ENCODE measurements around the gene EXOC3L4. TPM values are rescaled to one million over a fixed set of nuclear protein-coding genes. Genes with fewer than 3 reads are reported as not detected.

EXOC3L4 gene
- total RNA-seq, 8 experiments from 2014 or later = 0.13 to 3.0 (median 0.39) TPM; not detected in 2

GRCh38 chr14:103073367-103073875, 21.1 kb upstream of the EXOC3L4 start:
- peak in 2 of 8 experiments; percentile 11 to 25 for ATAC-seq (replicated peaks in 6 of 8)
- in situ Hi-C loops (cut with MboI; ENCODE audit: low pct_unique_long_range_greater_than_20kb in 2 of 9, low sequenced_read_pairs in 9 of 9, unreplicated experiment in 9 of 9) = no loop called here
- H3K4me1 ChIP-seq (replicated peaks in 1 of 2) = peaks cover 0 to 5% of the 10 kb centered on the region in 2 donors
- H3K27ac ChIP-seq = no peak overlapping the region
- H3K4me3 ChIP-seq = no peak overlapping the region
- 80 to 94% methylated on average over 3 to 4 of the region's 14 CpGs; no CpG with 5 or more reads in 8 of the 10 experiments for WGBS, 10 experiments

DNA sequence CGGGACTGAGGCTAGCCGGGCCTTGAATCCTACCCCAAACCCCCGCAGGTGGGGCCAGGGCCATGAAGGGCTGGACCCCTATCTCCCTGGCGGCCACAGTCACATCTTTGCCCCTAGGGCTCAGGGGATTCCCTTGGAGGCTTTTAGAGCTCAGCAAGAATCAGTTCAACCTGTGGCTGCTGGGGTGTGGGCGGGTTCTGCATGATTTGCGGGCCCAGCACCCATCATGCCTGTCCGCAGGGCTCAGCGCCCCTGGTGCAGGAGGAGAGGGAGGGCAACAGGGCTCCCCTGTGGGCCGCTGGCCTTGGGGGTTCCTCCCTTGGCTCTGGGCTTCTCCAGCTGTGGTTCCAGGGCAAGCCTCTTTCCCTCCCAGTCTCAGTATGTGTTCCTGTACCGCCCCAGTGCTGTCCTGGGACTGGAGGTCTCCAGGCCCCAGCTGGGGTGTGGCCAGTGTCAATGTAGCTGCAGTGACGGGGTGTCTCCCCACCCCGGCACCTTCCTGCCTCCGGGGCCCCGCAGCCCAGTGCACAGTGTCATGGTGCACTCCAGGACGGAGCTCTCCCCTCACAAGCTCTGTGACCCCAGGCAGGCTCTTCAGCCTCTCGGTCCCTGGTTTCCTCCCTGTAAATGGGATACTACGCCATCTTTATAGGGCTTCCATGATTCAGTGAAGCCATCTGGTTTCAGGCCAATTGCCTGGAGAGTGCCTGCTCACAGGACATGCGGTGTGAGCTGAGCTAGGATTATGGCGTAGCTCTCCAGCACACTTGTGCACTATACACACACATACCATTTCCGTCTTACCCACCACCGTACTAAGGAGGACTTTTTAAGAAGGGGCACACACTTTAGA, 20.4 kb upstream of the EXOC3L4 start:
- Histone ChIP-seq H3K4me3 (no peak overlapping the region), H3K4me1 (replicated peaks in 1 of 2) (peaks cover 0 to 5% of the 10 kb centered on the region in 2 donors), H3K27ac (no peak overlapping the region)
- 20 to 100% (median 80%) methylated on average over 1 to 5 of the region's 21 CpGs; no CpG with 5 or more reads in 3 of the 10 experiments for WGBS, 10 experiments
- in situ Hi-C loops (cut with MboI; ENCODE audit: low pct_unique_long_range_greater_than_20kb in 2 of 9, low sequenced_read_pairs in 9 of 9, unreplicated experiment in 9 of 9) = no loop called here
- ATAC-seq (replicated peaks in 6 of 8) = peak in 2 of 8 experiments; percentile 13 to 32

DNA sequence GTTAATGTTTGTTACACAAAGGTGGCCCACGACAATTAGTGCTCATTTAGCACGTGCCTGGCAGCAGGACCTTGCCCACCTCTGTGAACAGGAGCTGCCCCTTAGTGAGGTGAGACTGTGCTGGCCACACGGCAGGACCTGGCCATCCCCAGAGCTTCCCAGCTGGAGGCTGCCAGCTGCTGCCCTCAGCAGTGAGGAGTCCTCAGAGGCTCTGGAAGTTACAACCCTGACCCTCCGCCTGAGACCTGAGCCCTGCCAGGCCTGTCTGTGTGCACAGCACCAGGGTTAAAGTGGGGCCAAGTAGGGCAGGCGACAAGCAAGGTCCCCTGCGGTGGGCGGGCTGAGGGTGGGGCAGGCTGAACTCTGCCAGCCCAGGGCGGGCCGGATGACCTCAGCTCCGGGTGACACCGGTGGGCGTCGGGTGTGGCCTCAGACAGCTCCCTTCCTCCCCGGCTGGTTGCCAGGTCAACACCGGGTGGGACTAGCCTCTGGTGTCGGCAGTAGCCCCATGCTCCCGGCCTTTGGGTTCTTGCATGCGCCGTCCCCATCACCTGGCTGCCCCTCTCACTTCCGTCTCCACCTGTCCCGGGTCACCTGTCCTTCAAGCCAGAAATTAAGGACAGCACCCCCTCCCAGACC, 19.7 kb upstream of the EXOC3L4 start:
- peak; percentile 3 to 42 (median 20) for ATAC-seq (replicated peaks in 6 of 8)
- peaks cover 0 to 5% of the 10 kb centered on the region in 2 donors for H3K4me1 ChIP-seq (replicated peaks in 1 of 2)
- no peak overlapping the region for H3K27ac ChIP-seq
- no peak overlapping the region for H3K4me3 ChIP-seq
- in situ Hi-C loops (cut with MboI; ENCODE audit: low pct_unique_long_range_greater_than_20kb in 2 of 9, low sequenced_read_pairs in 9 of 9, unreplicated experiment in 9 of 9) = loop anchor here in 5 of 9 experiments (25.0 kb wide), 1 partner anchor 212 kb away; no protein-coding TSS in a partner anchor
- 0% methylated on average over 1 of the region's 21 CpGs; no CpG with 5 or more reads in 9 of the 10 experiments for WGBS, 10 experiments

- Histone ChIP-seq H3K4me1 (replicated peaks in 1 of 2) (peaks cover 0 to 5% of the 10 kb centered on the region in 2 donors), H3K4me3 (no peak overlapping the region), H3K27ac (no peak overlapping the region)
- in situ Hi-C loops (cut with MboI; ENCODE audit: low pct_unique_long_range_greater_than_20kb in 2 of 9, low sequenced_read_pairs in 9 of 9, unreplicated experiment in 9 of 9) = loop anchor here in 5 of 9 experiments (25.0 kb wide), 1 partner anchor 209 kb away; no protein-coding TSS in a partner anchor
- ATAC-seq (replicated peaks in 6 of 8) = peak in 7 of 8 experiments; percentile 7 to 62 (median 51)
- WGBS, 10 experiments = 0 to 60% (median 13%) methylated on average over 2 to 7 of the region's 9 CpGs; no CpG with 5 or more reads in 4 of the 10 experiments
Measured at GRCh38 chr14:103078420-103078749, 16.1 kb upstream of the EXOC3L4 start.

DNA sequence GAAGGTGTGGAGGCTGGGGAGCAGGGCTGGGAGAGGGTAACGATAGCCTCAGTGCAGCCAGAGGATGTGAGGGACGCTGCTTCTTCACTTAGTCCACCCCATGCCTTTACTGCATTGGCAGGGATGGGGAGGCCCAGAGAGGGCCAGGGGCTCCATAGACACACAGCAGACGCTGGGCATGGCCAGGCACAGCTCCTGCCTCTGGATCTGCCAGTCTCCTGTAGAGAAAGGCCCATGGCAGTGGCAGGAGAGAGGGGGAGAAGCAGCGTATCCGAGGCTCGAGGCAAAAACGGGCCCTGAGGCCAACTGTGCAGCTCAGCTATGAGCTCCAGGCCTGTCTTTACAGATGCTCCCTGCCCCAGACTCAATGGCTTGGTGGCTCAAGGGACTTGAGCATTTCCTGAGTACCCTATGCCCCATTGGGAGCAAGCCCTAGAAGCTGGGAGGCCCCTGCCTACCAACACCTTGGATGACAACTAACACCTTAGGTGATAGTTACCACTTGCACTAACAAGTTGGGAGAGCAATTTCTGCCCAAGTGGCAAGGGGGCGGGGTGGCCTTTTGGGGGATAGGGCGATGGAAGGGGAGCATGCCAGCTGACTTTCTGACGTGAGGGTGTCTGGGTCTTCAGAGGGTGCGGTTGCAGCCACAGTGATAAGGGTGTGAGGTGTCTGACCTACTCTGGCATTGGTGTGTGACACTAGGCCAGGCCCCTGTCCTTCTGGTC, 15.5 kb upstream of the EXOC3L4 start:
- H3K27ac ChIP-seq = no peak overlapping the region
- no peak for ATAC-seq (replicated peaks in 6 of 8)
- no peak overlapping the region for H3K4me3 ChIP-seq
- in situ Hi-C loops (cut with MboI; ENCODE audit: low pct_unique_long_range_greater_than_20kb in 2 of 9, low sequenced_read_pairs in 9 of 9, unreplicated experiment in 9 of 9) = loop anchor here in 5 of 9 experiments (25.0 kb wide), 1 partner anchor 208 kb away; no protein-coding TSS in a partner anchor
- peaks cover 0 to 5% of the 10 kb centered on the region in 2 donors for H3K4me1 ChIP-seq (replicated peaks in 1 of 2)
- 12 to 81% (median 40%) methylated on average over 1 to 3 of the region's 11 CpGs; no CpG with 5 or more reads in 7 of the 10 experiments for WGBS, 10 experiments

DNA sequence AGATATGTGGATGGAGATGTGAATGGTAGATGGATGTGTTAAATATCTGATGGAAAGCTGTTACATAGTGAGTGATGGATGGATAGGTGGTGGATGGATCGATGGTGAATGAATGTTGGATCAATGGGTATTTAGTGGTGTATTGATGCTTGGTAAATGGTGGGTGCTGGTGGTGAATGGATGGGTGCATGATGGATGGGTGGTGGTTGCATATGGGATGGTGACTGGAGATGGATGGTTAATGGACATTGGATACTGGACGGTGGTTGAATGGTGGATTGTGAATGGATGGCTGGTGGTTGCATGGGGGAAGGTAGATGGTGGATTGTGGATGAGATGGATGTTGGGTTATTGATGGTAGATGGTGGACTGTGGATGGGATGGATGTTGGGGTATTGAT, 12.6 kb upstream of the EXOC3L4 start:
- no peaks in the 10 kb centered on the region for H3K4me1 ChIP-seq (replicated peaks in 1 of 2)
- H3K4me3 ChIP-seq = no peak overlapping the region
- 67 to 100% (median 83%) methylated on average over 1 to 2 of the region's 2 CpGs; no CpG with 5 or more reads in 1 of the 10 experiments for WGBS, 10 experiments
- in situ Hi-C loops (cut with MboI; ENCODE audit: low pct_unique_long_range_greater_than_20kb in 2 of 9, low sequenced_read_pairs in 9 of 9, unreplicated experiment in 9 of 9) = loop anchor here in 8 of 9 experiments (10.0 to 25.0 kb wide), 2 partner anchors 203 to 205 kb away; no protein-coding TSS in a partner anchor
- no peak for ATAC-seq (replicated peaks in 6 of 8)
- H3K27ac ChIP-seq = no peak overlapping the region

GRCh38 chr14:103084021-103084919, 10.3 kb upstream of the EXOC3L4 start, which contains the start of gene LBHD2:
Gene LBHD2, plus strand, starts transcription at chr14:103084210. Its CDS starts 1,803 bp downstream, at chr14:103086013.
- in situ Hi-C loops (cut with MboI; ENCODE audit: low pct_unique_long_range_greater_than_20kb in 2 of 9, low sequenced_read_pairs in 9 of 9, unreplicated experiment in 9 of 9) = loop anchor here in 8 of 9 experiments (10.0 to 25.0 kb wide), 2 partner anchors 201 to 203 kb away; no protein-coding TSS in a partner anchor
- no peak within 1 kb of the TSS for H3K4me3 ChIP-seq

DNA sequence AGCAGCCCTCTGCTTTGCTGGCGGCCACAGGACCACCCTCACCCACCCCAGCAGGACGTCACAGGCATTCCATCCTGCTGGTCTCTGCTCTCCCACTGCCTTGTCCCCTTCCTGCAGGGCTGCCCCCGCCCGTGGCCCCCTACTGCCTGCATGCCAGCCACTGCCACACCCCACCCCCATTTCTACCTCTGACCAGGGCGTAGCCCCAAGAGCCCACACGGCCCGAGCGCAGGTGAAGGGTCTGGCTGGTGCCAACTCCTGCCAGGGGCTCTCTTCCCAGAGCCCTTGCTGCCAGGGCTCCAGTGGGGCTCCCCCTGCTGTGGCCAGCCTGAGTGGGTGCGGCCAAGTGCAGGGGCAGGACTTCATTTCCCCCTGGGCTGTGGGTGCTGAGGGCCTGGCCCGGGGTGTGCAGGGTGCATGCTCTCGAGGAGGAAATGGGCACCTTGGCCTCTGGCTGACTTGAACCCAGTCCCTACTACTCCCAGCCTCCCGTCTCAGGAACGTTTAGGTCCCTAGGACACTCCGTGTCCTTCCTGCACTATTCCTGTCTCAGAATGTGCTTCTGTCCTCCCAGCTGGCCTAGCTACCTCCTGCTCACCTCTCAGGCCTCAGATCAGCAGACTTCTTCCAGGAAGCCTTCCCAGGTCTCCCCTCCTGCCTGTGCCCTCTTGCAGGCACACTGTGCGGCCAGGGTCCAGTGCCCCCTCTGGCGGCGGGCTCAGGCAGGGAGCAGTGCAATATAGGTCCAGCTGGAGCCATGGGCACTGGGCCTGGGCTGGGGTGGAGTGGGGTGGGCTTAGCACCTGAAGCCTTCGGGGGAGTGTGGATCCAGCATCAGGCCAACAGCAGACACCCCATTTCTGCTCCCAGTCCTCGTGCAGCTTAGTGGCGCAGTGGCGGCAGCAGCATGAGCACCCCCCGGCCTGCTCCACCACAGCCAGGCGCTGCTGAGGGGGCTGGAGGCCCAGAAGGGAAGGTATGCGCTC, 9.1 kb upstream of the EXOC3L4 start:
- ATAC-seq (replicated peaks in 6 of 8) = peak in 2 of 8 experiments; percentile 46 to 66
- no peak overlapping the region for H3K4me3 ChIP-seq
- in situ Hi-C loops (cut with MboI; ENCODE audit: low pct_unique_long_range_greater_than_20kb in 2 of 9, low sequenced_read_pairs in 9 of 9, unreplicated experiment in 9 of 9) = loop anchor here in 8 of 9 experiments (10.0 to 25.0 kb wide), 2 partner anchors 199 to 202 kb away; no protein-coding TSS in a partner anchor
- H3K4me1 ChIP-seq (replicated peaks in 1 of 2) = peaks cover 8% of the 10 kb centered on the region in 2 donors
- H3K27ac ChIP-seq = no peak overlapping the region
- WGBS, 10 experiments = 62 to 100% (median 83%) methylated on average over 1 to 3 of the region's 24 CpGs; no CpG with 5 or more reads in 6 of the 10 experiments

More at GRCh38 chr14:103084021-103084919, 10.3 kb upstream of the EXOC3L4 start, which contains the start of gene LBHD2:
- H3K4me1 ChIP-seq (replicated peaks in 1 of 2) = peaks cover 8% of the 10 kb centered on the region in 2 donors
- 0 to 83% (median 20%) methylated on average over 1 to 3 of the region's 61 CpGs; no CpG with 5 or more reads in 7 of the 10 experiments for WGBS, 10 experiments
- no peak within 1 kb of the TSS for H3K27ac ChIP-seq
- ATAC-seq (replicated peaks in 6 of 8) = peak; percentile 23 to 71 (median 54)

DNA sequence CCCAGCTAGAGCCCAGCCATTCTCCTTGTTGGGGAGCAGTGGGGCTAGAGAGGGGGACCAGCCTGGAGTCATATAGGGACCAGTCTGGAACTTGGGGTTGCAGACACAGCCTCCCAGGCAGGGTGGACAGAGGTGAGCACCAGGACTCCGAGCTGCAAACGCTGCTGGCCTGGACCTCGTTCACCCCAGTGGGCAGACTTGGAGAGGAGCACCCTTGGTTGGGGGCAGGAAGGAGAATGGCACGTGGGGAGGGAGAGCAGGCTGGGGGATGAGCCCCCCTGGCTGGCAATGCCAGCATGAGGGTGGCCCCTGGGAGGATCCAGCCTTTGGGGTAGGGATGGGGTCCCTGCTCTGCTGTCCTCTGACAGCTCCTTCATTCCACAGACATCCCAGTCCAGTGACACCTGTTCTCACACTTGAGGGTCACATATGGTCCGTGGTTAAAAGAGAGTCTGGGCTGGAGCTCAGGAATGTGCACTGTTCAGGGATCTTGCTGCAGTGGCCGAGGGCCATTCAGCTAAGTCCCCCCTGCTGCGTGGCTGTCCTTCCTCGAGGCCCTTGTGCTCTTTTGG, 7.7 kb upstream of the EXOC3L4 start:
- H3K4me1 ChIP-seq (replicated peaks in 1 of 2) = peaks cover 8 to 14% of the 10 kb centered on the region in 2 donors
- no peak for ATAC-seq (replicated peaks in 6 of 8)
- WGBS, 10 experiments = 0 to 50% (median 20%) methylated on average over 1 to 2 of the region's 8 CpGs; no CpG with 5 or more reads in 7 of the 10 experiments
- H3K27ac ChIP-seq = no peak overlapping the region
- no peak overlapping the region for H3K4me3 ChIP-seq
- in situ Hi-C loops (cut with MboI; ENCODE audit: low pct_unique_long_range_greater_than_20kb in 2 of 9, low sequenced_read_pairs in 9 of 9, unreplicated experiment in 9 of 9) = loop anchor here in 8 of 9 experiments (10.0 to 25.0 kb wide), 2 partner anchors 198 to 200 kb away; no protein-coding TSS in a partner anchor

DNA sequence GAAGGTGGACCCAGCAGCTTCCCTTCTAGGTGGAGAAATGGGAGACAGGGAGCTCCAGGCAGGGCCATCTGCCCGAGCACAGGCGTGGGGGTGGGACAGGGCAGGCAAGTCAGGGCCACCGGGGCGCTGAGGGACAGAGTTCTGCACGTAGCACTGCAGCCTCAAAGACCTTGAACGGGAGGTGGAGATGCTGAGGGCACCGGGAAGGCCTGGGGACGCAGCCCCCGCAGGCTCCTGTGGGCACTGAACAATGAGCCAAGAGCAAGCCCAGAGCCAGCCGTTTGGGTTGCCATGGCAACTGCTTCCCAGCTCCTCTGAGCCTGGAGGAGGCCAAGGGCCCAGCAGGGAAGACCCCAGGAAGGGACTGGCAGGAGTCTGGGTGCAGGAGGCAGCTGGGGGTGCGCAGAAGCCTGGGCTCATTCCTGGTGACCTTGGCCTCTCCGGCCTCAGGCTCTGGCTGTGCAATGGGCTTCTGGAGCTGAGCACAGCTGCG, 7.1 kb upstream of the EXOC3L4 start:
- in situ Hi-C loops (cut with MboI; ENCODE audit: low pct_unique_long_range_greater_than_20kb in 2 of 9, low sequenced_read_pairs in 9 of 9, unreplicated experiment in 9 of 9) = loop anchor here in 8 of 9 experiments (10.0 to 25.0 kb wide), 2 partner anchors 197 to 200 kb away; no protein-coding TSS in a partner anchor
- 76% methylated on average over 5 of the region's 13 CpGs; no CpG with 5 or more reads in 9 of the 10 experiments for WGBS, 10 experiments
- Histone ChIP-seq H3K4me3 (no peak overlapping the region), H3K27ac (no peak overlapping the region), H3K4me1 (replicated peaks in 1 of 2) (peaks cover 8 to 14% of the 10 kb centered on the region in 2 donors)
- ATAC-seq (replicated peaks in 6 of 8) = peak in 5 of 8 experiments; percentile 45 to 82 (median 74)

Measured in motor neuron (in vitro differentiated cells).